Colonic mucosa (tissue), 4 donors: ENCODE data around the gene ERRFI1. TPM values are rescaled to one million over a fixed set of nuclear protein-coding genes. Genes with fewer than 3 reads are reported as not detected.

Source experiments
- DNase-seq: peaks from one replicate; pipeline ENCODE4 v3.0.0-alpha.2; 2020
- H3K27ac ChIP-seq: fragments of 200-600 bp; one replicate; pipeline ENCODE4 v1.8.0; 2021
- H3K27me3 ChIP-seq: fragments of 200-600 bp; one replicate; pipeline ENCODE4 v1.8.0; 2021
- H3K36me3 ChIP-seq: fragments of 200-600 bp; one replicate; pipeline ENCODE4 v1.8.0; 2021
- H3K4me1 ChIP-seq: fragments of 200-600 bp; one replicate; pipeline ENCODE4 v1.8.0; 2021; ENCODE audit warnings: mild to moderate bottlenecking
- H3K4me3 ChIP-seq: fragments of 200-600 bp; one replicate; pipeline ENCODE4 v1.8.0; 2021
- H3K9ac ChIP-seq, 2 donors: one replicate each; pipeline ENCODE4 v1.7.0; 2013; ENCODE audit warnings: control low read depth in 2 of 2, low read depth in 2 of 2, low read length in 2 of 2
- H3K9me3 ChIP-seq: fragments of 200-600 bp; one replicate; pipeline ENCODE4 v1.8.0; 2021
- CTCF ChIP-seq: fragments of 200-600 bp; IDR thresholded peaks from one replicate; pipeline ENCODE4 v1.8.0; 2022; ENCODE audit warnings: antibody characterized with exemption, mild to moderate bottlenecking
- intact Hi-C: fragments of 100-400 bp; cut with DNase I; formaldehyde crosslinking; loops from one replicate; pipeline ENCODE4 v1.14.1; 2022
- total RNA-seq, 2 donors: library from RNA; stranded (reverse); fragmentation: NEBNext Ultra II Directional in 1 of 2; extraction: Animal tissue kit (Norgen Biotek cat#: 25700) in 1 of 2; gene quantifications; one replicate each; pipeline ENCODE4 v1.2.1, GENCODE V29; 2021
- donor health status: healthy.
- donor health status: DM: no; HTN: no; CAD: no.
- donor health status: DM: no; HTN: no; CAD: no.

Gene ERRFI1
- total RNA-seq, 2 donors from 2014 or later = 22.3 to 45.5 TPM

- TF ChIP-seq CTCF = no peak
- no peak overlapping the region for H3K9ac ChIP-seq
- no peaks in the 10 kb centered on the region for H3K27me3 ChIP-seq
- H3K4me3 ChIP-seq = no peak overlapping the region
- no peaks in the 10 kb centered on the region for H3K36me3 ChIP-seq
- H3K9me3 ChIP-seq = no peaks in the 10 kb centered on the region
- H3K27ac ChIP-seq = peak overlapping the region; percentile 14
- no peaks in the 10 kb centered on the region for H3K4me1 ChIP-seq
- DNase-seq = peak; percentile 41
- intact Hi-C loops = no loop called here
Measured at GRCh38 chr1:8004803-8005573, 21.1 kb downstream of the ERRFI1 start.

GRCh38 chr1:8004113-8004802, 21.9 kb downstream of the ERRFI1 start:
- TF ChIP-seq CTCF = no peak
- H3K9ac ChIP-seq = no peak overlapping the region
- no peaks in the 10 kb centered on the region for H3K27me3 ChIP-seq
- no peak overlapping the region for H3K4me3 ChIP-seq
- DNase-seq = no peak
- H3K9me3 ChIP-seq = no peaks in the 10 kb centered on the region
- H3K4me1 ChIP-seq = no peaks in the 10 kb centered on the region
- H3K27ac ChIP-seq = peak overlapping the region; percentile 14
- intact Hi-C loops = no loop called here
- no peaks in the 10 kb centered on the region for H3K36me3 ChIP-seq

GRCh38 chr1:8003438-8004112, 22.5 kb downstream of the ERRFI1 start:
- no peak for DNase-seq
- Histone ChIP-seq H3K27me3 (no peaks in the 10 kb centered on the region), H3K9ac (no peak overlapping the region), H3K27ac (no peak overlapping the region), H3K36me3 (no peaks in the 10 kb centered on the region), H3K4me3 (no peak overlapping the region), H3K4me1 (no peaks in the 10 kb centered on the region), H3K9me3 (no peaks in the 10 kb centered on the region)
- no peak for TF ChIP-seq CTCF
- intact Hi-C loops = no loop called here

- no peak overlapping the region for H3K9ac ChIP-seq
- intact Hi-C loops = no loop called here
- no peak for TF ChIP-seq CTCF
- H3K4me1 ChIP-seq = no peaks in the 10 kb centered on the region
- no peak overlapping the region for H3K4me3 ChIP-seq
- H3K27me3 ChIP-seq = no peaks in the 10 kb centered on the region
- no peak for DNase-seq
- H3K36me3 ChIP-seq = no peaks in the 10 kb centered on the region
- no peak overlapping the region for H3K27ac ChIP-seq
- H3K9me3 ChIP-seq = no peaks in the 10 kb centered on the region
Measured at GRCh38 chr1:8002921-8003320, 23.2 kb downstream of the ERRFI1 start.

GRCh38 chr1:8002329-8002910, 23.7 kb downstream of the ERRFI1 start:
- H3K9me3 ChIP-seq = no peaks in the 10 kb centered on the region
- no peak overlapping the region for H3K4me3 ChIP-seq
- H3K27me3 ChIP-seq = no peaks in the 10 kb centered on the region
- no peak overlapping the region for H3K9ac ChIP-seq
- no peak for TF ChIP-seq CTCF
- H3K36me3 ChIP-seq = no peaks in the 10 kb centered on the region
- intact Hi-C loops = no loop called here
- no peak overlapping the region for H3K27ac ChIP-seq
- no peak for DNase-seq
- no peaks in the 10 kb centered on the region for H3K4me1 ChIP-seq
